ENCODE data around the gene ST6GAL1.
"Not testable (repeated sequence)": the region's sequence is repeated elsewhere in the genome, so short reads cannot be mapped to it uniquely, and the experiment has no call there.

Gene ST6GAL1

DNA sequence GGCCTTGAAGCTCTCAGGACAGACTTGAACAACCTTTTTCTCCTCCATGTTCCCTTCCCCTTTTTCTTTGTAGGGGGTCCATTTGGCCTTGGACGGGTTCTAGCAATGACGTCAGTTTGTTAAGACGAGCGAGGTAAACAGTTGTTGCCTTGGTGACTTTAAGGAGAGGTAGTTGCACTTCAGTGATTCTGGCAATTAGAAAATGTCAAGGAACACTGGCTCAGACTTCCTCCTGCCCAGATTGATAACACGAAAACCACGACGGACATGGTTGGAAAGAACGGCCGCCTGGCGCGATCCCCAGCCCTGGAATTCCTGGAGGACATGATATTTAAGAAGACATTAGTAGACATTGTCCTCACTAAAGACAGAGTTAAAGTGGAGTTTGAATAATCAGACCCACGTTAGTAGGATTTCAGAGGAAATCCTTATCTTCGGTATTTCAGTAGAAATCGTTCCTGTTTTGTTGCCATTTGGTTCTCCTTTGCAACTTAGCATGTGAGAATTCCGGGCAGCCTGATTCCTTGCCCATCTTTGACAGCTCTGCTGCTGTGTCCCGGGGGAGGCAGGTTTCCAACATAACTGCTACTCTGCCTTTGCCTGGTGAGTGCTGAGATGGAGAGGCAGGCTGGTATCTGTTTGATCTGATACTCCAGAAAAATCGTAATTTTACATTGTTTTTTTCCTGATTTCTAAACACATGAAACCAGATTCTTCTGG lies 87.3 kb downstream of the ST6GAL1 start:
- peak in 17 of 58 donors; percentile 11 to 50 (median 21) for DNase-seq

DNA sequence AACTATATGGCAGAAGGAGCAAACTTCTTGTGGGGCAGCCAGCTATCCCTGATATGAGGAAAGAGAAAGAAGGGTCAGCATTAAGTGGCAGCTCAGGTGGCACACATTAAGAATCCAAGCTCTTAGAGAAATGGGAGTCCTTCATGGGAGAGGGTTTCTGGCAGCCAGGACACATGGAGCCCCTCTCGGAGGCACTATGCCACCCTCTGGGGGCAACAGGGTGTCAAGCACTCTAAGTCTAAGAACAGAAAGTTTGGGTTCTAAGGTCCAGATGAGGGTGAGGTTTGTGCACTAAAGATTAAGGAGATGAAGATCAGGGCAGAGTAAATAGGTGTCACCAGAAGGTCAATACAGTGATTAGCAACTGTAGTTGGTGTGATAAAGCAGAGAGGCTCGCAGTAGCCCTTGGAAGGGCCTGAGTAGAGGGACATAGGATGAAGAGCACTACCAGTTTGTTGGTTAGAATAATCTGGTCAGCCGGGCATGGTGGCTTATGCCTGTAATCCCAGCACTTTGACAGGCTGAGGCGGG lies 89.3 kb downstream of the ST6GAL1 start:
- no peak for DNase-seq

DNA sequence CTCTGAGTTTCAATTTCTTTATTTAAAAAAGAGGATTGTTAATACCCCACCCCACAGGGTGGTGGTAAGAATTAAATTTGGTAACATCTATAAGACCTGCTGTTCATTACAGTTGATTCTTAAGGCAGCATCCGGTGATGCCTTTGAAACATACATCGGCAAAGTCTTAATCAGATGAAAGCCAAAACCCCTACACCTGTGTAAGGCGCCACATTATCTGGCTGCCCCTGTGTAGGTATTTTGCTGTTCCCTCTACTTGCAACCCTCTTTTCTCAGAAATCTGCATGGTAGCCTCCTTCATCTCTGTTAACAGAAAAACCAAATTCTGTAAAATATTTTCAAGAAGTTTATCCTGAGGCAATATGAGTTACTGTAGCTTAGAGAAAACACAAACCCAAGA lies 90.0 kb downstream of the ST6GAL1 start:
- no peak for DNase-seq

DNA sequence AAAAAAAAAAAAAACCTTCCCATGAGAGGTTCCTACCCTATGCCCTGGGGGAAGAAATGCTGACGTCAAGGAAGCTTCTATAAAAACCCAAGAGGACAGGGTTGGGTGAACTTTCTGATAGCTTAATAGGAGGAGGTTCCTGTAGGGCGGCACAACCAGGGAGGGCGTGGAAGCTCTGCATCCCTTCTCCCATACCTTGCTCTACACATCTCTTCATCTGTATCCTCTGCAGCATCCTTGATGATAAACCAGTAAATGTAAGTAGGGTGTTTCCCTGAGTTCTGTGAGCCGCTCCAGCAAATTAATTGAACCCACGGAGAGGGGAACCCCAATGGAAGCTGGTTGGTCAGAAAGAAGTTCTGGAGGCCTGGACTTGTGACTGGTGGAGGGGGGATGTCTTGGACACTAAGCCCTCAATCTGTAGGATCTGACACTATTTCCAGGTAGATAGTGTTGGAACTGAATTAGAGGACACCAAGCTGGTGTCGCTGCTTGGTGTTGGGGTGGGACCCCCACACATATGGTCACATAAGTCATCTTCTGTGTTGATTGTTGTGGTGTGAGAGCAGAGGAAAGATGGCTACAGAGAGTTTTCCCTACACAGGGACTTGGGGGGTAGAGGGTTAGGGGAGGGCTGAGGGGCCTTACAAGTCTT lies 91.5 kb downstream of the ST6GAL1 start:
- DNase-seq, result no peak

DNA sequence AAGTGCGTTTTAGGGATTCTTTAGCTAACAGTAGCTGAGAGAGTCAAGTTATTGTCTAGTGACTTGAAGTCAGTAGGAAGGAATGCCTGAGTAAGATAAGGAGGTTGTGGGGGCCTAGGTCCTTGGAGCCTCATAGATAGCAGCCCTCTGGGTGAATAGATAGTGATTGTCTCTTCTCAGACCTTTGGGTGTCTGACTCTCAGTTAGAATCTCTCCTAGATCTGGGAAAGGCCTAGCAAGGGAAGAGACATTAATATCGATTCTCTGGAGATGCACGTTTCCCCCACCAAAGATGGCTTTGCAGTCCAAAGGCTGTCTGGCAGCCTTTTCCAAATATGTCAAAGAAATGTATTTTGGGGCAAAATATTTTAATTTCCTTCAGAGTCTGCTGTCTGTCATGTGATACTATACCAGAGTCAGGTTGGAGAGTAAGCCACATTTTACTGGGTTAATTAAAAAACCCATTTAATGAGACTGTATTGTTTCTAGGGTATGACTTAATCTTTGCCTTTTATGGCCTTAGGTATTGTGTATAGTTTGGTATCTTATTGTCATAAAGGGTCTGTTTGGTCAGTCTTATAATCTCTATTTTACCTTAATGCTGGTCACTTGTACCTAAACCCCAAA lies 92.2 kb downstream of the ST6GAL1 start:
- no peak for DNase-seq

DNA sequence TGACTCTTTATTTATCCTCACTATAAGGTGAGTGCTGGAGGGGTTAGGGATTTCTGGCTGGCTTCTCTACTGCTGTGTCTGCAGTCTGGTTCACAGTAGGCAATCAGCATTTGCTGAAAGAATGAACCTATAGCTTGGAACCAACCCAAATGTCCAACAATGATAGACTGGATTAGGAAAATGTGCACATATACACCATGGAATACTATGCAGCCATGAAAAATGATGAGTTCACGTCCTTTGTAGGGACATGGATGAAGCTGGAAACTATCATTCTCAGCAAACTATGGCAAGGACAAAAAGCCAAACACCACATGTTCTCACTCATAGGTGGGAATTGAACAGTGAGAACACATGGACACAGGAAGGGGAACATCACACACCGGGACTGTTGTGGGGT lies 93.0 kb downstream of the ST6GAL1 start:
- DNase-seq, result not testable (repeated sequence)

DNA sequence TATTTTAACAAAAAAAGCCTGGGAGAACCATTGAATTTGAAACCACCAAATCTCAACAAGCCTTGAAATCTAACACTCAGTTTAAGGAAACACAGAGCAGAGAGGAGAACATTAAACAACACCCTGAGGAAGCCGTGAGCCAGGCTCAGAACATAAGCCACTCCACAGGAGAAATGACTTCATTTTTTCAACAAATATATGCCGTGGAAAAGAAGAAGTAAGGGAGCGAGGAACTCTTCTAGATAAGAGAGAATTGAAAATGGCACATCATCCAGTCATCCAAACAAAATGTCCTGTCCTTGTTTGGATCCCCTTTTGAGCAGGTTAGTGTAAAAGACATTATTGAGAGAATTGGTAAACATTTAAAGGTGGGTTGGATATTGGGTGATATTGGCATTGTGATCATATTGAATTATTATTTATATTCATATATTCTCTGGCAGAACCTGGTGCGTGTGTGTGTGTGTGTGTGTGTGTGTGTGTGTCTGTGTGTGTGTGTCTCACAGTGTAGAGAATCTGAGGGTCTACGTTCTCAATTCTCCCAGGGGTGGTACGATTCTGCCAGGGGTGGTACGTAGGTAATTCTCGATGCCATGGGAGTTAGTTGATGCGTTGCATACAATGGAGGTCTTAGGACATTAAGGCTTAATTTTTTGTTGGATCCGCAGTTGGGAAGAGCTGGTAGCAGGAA lies 94.4 kb downstream of the ST6GAL1 start:
- DNase-seq, result no peak

DNA sequence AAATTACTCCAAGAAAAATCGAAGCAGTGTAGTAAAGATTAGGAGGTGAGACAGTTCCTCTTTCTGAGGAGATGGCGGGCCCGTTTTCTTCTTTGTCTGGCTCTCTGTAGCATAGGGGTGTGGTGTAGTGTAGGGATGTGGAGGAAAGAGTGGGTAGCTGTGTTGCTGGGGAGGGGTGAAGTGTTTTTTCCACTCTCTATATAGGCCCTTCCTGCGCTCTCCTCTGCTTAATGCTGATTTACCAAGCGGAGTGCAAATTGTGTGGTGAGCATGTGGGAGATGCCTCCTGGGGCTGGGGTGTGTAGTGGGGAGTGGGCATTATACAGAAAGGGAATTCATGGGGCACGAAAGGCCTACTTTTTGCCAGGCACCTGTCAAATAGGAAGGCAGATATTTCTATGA lies 94.9 kb downstream of the ST6GAL1 start:
- DNase-seq, result no peak

DNA sequence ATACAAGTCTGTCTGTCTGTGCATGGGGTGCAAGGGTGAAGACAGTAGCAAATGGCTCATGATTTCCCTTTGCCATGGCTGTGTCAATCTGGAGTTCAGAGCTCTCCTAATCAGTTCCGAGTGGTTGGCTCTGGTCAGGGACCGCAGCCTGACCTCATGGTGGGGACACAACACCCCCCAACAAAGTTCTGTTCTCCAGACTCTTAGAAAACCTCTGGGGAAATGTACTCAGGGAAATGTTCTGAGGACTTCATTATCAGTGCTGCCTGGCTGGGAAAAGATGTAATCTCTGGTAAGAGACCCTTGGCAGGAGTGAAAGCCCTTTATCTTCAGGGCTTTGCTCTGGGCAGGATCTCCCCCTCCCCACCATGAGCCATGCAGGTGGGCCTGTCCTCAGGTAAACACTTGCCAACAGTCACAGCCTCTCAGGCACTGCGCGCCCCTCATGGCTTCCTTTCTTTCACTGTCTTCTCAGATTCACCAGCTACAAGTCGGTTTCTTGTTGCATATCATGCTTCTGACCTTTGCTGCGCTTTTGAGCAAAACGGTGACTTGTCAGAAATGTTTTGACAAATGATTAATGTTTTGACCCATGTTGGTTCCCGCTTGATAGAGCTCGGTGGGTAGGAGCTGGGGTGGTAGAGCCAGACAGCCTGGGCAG lies 95.5 kb downstream of the ST6GAL1 start:
- DNase-seq, result no peak

DNA sequence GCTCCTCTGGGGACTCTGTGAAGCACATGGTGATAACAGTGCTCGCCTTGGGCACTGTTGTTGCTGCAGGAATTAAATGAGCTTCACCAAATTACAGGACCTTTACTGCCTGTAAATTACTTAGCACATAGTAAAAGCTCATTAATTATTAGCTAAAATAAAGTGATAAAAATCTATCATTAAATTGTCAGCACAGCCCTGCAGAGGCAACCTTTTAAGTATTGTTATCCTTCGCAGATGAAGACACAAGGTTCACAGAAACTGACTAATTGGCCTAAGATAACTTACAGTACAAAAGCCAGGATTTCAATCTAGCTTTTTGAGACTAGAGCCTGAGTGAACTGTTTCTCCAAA lies 96.0 kb downstream of the ST6GAL1 start:
- DNase-seq, result no peak

DNA sequence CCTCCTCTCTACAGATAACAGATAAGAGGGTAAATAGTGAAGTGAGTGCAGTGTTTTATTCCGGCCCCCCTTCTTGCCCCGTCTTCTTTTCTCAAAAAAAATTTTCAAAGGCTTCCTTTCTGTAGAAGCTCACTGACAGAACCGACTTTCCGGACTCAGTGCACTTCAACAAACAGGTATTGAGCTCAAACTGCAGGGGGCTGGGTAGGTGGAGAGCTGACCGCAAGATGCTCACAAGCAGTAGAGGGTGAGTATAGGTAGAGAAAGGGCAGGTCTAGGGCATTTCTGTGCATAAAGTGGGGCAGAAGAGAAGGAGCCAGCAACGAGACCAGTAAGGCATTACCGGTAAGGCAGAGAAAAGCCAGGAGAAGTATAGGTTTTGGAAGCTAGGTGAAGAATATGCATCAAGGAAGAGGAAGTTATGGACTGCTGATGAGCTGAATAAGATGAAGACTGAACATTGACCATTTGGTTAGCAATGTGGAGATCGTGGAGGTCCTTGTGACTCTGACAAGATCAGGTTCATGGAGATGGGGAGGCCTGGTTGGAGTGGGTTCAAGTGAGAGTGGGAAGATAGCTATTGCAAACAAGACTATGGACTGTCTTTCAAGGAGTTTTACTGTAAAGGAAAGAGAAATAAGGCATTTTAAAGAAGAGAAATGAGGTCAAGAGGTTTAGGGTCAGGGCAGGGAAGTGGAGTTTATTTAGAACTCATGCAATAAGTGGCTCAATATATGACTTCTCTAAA lies 97.4 kb downstream of the ST6GAL1 start:
- no peak for DNase-seq

DNA sequence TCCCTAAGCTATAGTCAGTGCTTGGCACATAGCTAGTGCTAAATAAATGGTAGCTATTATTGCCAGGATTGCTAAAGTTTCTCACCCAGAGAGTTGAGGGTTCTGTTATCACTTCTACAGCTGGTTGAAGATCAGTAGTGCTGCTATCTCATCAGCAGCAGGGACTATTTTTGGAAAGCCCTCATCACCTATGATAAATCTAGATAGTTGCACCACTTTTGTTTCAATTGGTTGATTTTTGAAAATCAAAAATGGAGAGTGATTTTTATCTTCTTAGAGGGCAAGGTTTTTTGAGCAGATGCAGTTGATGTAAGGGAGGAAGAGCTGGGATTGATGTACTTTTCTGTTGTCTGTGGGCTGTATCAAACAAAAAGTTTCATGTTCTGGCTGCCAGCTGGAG lies 101.6 kb downstream of the ST6GAL1 start:
- peak in 1 of 58 donors; percentile 34 for DNase-seq

DNA sequence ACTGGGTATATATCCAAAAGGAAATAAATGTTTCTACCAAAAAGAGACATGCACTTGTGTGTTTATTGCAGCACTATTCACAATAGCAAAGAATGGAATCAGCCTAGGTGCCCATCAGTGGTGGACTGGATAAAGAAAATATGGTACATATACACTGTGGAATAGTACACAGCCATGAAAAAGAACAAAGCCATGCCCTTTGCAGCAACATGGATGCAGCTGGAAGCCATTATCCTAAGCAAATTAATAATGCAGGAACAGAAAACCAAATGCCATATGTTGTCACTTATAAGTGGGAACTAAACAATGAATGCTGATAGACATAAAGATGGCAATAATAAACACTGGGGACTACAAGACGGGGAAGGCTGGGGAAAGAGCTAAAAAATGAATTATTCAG lies 106.1 kb downstream of the ST6GAL1 start:
- no peak for DNase-seq

DNA sequence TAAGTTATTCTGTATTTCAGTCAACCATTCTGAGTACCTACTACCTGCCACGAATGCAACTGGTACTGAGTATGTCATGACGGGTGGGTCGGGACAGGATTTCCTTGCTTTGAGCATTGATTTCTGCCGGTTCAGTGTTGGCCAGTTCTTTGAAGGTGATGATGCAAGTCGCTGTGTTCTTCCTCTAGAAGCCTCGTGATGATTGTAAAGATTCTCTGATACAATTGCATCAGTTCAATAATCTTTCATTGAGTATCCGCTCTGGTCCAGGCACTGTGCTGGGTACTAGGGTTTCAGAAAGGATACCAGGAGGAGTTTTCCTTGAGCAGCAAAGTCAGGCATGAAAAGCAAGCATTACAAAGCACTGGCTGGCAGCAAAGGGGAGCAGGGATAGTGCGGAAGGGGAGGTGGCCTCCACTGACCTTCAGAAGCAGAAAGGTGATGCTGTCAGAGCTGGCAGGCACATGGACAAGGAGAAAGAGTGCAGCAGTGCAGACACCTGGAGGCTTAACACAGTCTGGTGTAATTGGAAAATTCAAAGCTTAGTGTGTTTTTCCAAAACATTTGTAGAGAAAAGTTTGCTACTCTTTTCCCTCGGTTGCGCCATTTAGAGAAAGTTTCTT lies 108.9 kb downstream of the ST6GAL1 start:
- no peak for DNase-seq

DNA sequence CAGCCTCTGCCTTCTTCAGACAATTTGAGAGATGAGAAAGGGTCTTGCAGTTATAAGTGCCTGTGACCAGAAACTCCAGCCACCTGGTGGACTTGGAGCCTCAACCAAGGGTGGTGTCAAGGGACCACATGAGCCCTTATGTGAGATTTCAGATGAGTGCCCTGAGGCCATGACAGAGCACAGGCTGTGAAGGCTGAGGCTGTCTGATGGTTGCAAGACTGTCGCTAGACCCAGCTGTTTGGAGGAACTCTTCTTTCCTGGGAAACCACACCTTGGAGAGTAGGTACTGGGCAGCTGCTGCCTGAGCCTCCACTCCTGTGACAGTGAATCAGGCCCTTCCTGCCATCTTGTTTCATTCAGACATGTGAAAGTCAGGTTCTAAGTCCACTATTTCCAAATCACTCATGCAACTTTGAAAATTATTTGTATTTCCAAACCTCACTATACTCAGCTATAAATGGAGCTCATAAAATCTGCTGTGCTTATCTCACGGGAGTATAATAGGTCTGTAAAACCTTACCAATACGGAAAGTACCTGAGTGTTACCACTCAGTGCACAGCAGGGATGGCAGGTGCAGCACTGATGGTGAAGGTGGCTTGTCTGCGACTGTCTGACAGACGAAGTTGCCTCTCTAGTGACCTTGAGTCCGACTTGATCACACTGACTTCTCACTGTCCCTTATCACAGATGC lies 109.5 kb downstream of the ST6GAL1 start:
- no peak for DNase-seq

DNA sequence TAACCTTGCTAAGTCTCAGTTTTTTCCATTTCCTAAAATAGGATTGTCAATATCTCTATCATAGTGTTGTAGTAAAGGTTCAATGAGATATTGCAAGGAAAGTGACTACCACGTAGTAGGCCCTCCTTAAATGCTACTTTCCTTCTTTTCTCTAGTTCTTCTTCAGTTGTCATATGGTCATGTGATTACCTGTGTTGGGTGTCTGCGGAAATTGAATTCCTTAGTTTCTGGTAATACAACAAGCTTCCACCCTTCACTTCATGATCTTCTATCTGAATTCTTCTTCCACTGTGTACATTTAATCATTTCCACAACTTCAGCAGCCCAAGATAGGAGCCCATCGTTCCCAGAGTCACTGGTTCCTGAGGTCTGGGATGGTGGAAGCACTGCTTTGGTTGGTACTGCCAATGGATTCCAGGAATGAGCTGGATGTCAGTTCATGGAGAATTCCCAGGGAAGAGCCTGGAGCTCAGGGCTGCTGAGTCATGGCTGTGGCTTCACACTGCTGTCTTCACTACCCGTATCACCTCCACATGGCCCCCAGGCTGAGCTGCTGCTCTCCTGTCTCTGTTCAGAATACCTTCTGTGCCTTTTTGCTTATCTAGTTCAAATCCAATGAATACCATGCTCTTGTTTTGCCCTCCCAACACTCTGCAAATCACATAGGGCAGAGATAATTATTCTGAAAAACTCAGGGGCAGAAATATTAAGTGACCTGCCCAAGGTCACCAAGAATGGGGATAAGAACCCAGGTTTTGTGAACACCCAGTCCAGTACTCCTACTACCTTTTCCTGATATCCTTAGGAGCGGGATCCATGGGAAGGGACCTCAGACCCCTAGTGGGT lies 110.4 kb downstream of the ST6GAL1 start:
- no peak for DNase-seq

DNA sequence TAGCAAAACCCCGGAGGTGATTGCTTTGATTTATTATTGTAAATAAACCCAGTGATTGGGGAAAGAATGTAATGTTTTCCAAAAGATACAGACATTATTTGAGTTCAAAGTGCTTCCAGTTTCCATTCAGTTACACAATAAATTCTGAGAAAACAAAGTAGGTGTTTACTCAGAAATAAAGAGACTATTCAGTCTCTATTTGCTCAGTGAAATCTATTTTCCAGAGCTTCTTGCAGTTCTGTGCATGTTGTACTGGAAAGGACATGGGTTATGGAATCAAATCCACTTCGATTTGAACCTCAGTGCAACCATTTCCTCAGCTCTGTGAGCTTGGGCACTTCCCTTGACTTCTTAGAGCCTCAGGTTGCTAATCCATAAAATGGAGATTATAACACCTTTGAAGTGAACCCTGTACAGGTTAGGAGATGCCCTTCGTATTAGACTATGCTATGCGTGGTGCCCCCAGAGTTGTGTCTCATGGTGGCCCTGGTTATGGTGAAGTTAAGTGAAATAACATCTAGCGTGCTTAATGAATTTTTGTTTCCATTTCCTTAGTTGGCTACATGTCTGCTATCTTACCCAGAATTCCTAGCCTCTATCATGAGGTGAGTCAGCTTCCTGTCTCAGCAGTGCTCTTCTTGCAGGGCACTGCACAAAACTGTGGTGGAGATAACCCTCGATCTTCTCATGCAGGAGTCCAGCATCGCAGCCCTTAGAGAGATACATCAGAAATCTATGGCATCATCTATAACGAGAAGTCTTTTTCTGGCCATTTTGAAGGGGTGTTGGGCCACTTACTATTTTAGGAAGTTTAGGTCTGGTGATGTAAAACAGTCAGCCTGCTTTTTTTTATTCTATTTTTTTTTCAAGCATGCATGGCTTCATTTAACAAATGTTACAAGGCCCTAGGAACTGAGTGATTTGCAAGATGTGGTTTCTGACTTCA lies 111.3 kb downstream of the ST6GAL1 start:
- no peak for DNase-seq
